Transverse colon (tissue), 4 donors: Measurements from ENCODE around the gene RIMBP2. TPM values are rescaled to one million over a fixed set of nuclear protein-coding genes. Genes with fewer than 3 reads are reported as not detected.

Experiments
- DNase-seq: peaks from one replicate; pipeline ENCODE4 v3.0.0-alpha.2; 2019
- H3K27ac ChIP-seq, 4 donors: fragments of 200-600 bp; sonication (generic); 2 replicates each; pipeline ENCODE4 v1.5.1; 2016 to 2018; ENCODE audit warnings: inconsistent platforms in 4 of 4
- H3K27me3 ChIP-seq: fragments of 200-600 bp; sonication (generic); 2 replicates; pipeline ENCODE4 v1.5.1; 2017; ENCODE audit warnings: inconsistent platforms
- H3K36me3 ChIP-seq, 4 donors: fragments of 200-600 bp; sonication (generic); 2 replicates each; pipeline ENCODE4 v1.5.1; 2017 to 2019; ENCODE audit warnings: inconsistent platforms in 4 of 4
- H3K4me1 ChIP-seq, 4 donors: fragments of 200-600 bp; sonication (generic); 2 replicates each; pipeline ENCODE4 v1.5.1; 2017 to 2020; ENCODE audit warnings: inconsistent platforms in 4 of 4
- H3K4me3 ChIP-seq, 4 donors: fragments of 200-600 bp; sonication (generic); 1 replicate in 1 of 4; 2 replicates in 3 of 4; pipeline versions ENCODE4 v1.5.1 to v1.6.1; 2017 to 2019; ENCODE audit warnings: inconsistent platforms in 4 of 4
- H3K9me3 ChIP-seq, 2 donors: fragments of 200-600 bp; sonication (generic); 2 replicates each; pipeline ENCODE4 v1.5.1; 2017 to 2019; ENCODE audit warnings: inconsistent platforms in 2 of 2
- CTCF ChIP-seq, 5 experiments: fragments of 200-600 bp in 3 of 5; fragments of 450-650 bp in 2 of 5; sonication (generic) in 3 of 5; IDR thresholded peaks; 1 replicate in 2 of 5; 2 replicates in 3 of 5; pipeline ENCODE4 v1.5.1; 2016 to 2017; ENCODE audit warnings: antibody characterized with exemption in 5 of 5, inconsistent platforms in 3 of 5, mild to moderate bottlenecking in 2 of 5, moderate library complexity in 1 of 5
- EP300 ChIP-seq: sonication (generic); formaldehyde crosslinking; IDR thresholded peaks from one replicate; pipeline ENCODE4 v1.6.1; 2017; ENCODE audit warnings: antibody characterized with exemption, low read depth
- POLR2A ChIP-seq: fragments of 450-650 bp; IDR thresholded peaks from one replicate; pipeline ENCODE4 v1.6.1; 2016; ENCODE audit warnings: antibody characterized with exemption, mild to moderate bottlenecking, moderate library complexity
- POLR2AphosphoS5 ChIP-seq, 3 donors: sonication (generic); formaldehyde crosslinking; IDR thresholded peaks; one replicate each; pipeline ENCODE4 v1.6.1; 2016; ENCODE audit warnings: antibody characterized with exemption in 3 of 3
- WGBS, 2 donors: methylation state at CpG; one replicate each; pipeline ENCODE4 v1.1.5; 2018; ENCODE audit warnings: low coverage in 1 of 2; 5-methylcytosine and 5-hydroxymethylcytosine counted together
- in situ Hi-C, 4 donors: fragments of 200-750 bp; cut with MboI; loops; one replicate each; pipeline versions ENCODE4 v1.15.0 to v1.15.1; 2017; ENCODE audit warnings: low sequenced_read_pairs in 3 of 4, low pct_ligation_motif_present in 1 of 4, low pct_unique_long_range_greater_than_20kb in 1 of 4
- intact Hi-C: fragments of 100-400 bp; cut with DNase I; formaldehyde crosslinking; loops from one replicate; pipeline ENCODE4 v1.15.1; 2023; ENCODE audit warnings: low total_unique reads
- total RNA-seq, 4 donors: library from RNA; depleted of rRNA; stranded (reverse); fragments of >200 nt; gene quantifications; one replicate each; pipeline ENCODE4 v1.1.0, GENCODE V29; 2016

Gene RIMBP2
- total RNA-seq, 4 donors from 2014 or later: 2.9 to 17.3 (median 4.3) TPM

GRCh38 chr12:130433411-130433810, 282.7 kb downstream of the RIMBP2 start:
- Histone ChIP-seq H3K27ac (no peak overlapping the region), H3K4me3 (no peak overlapping the region), H3K36me3 (no peaks in the 10 kb centered on the region), H3K4me1 (no peaks in the 10 kb centered on the region), H3K27me3 (no peaks in the 10 kb centered on the region), H3K9me3 (no peaks in the 10 kb centered on the region)
- in situ Hi-C loops: no loop called here
- 90% methylated on average over 6 of the region's 6 CpGs; no CpG with 5 or more reads in 1 of the 2 donors for WGBS, 2 donors
- intact Hi-C loops: no loop called here
- TF ChIP-seq POLR2AphosphoS5 (IDR thresholded peaks at IDR 0.05) (no peak), CTCF (IDR thresholded peaks at IDR 0.05) (no peak), POLR2A (no peak), EP300 (no peak)
- DNase-seq: no peak

GRCh38 chr12:130431176-130431575, 284.9 kb downstream of the RIMBP2 start:
- in situ Hi-C loops: no loop called here
- intact Hi-C loops: no loop called here
- WGBS, 2 donors: 85 to 93% methylated on average over 11 of the region's 11 CpGs

GRCh38 chr12:130429656-130430505, 286.2 kb downstream of the RIMBP2 start:
- WGBS, 2 donors: 82 to 100% methylated on average over 1 to 24 of the region's 24 CpGs
- Histone ChIP-seq H3K4me3 (no peak overlapping the region), H3K27ac (no peak overlapping the region), H3K9me3 (no peaks in the 10 kb centered on the region), H3K36me3 (no peaks in the 10 kb centered on the region), H3K4me1 (no peaks in the 10 kb centered on the region), H3K27me3 (no peaks in the 10 kb centered on the region)
- DNase-seq: no peak
- no peak for TF ChIP-seq EP300
- intact Hi-C loops: no loop called here
- in situ Hi-C loops: no loop called here

More at GRCh38 chr12:130431176-130431575, 284.9 kb downstream of the RIMBP2 start:
- Histone ChIP-seq H3K27me3 (no peaks in the 10 kb centered on the region), H3K9me3 (no peaks in the 10 kb centered on the region), H3K4me1 (no peaks in the 10 kb centered on the region), H3K36me3 (no peaks in the 10 kb centered on the region), H3K4me3 (no peak overlapping the region), H3K27ac (no peak overlapping the region)
- no peak for DNase-seq
- TF ChIP-seq POLR2A (no peak), EP300 (no peak), CTCF (IDR thresholded peaks at IDR 0.05) (no peak), POLR2AphosphoS5 (IDR thresholded peaks at IDR 0.05) (no peak)

- H3K9me3 ChIP-seq: no peaks in the 10 kb centered on the region
- intact Hi-C loops: no loop called here
- no peak overlapping the region for H3K27ac ChIP-seq
- no peaks in the 10 kb centered on the region for H3K4me1 ChIP-seq
- no peak overlapping the region for H3K4me3 ChIP-seq
- in situ Hi-C loops: no loop called here
- no peaks in the 10 kb centered on the region for H3K36me3 ChIP-seq
- 63% methylated on average over 15 of the region's 15 CpGs; no CpG with 5 or more reads in 1 of the 2 donors for WGBS, 2 donors
- peak; percentile 4 for DNase-seq
- TF ChIP-seq POLR2A (no peak), CTCF (IDR thresholded peaks at IDR 0.05) (no peak), POLR2AphosphoS5 (IDR thresholded peaks at IDR 0.05) (no peak), EP300 (no peak)
- H3K27me3 ChIP-seq: no peaks in the 10 kb centered on the region
Observed at GRCh38 chr12:130428116-130428515, 288.0 kb downstream of the RIMBP2 start.
